ENCODE results near the gene GJC1.
A peak's percentile ranks its signal among the peaks of the same experiment; 100 is the strongest.

GJC1 gene

GRCh38 chr17:44775838-44776621 lies 54.1 kb downstream of the GJC1 start:
- DNase-seq, result peak; percentile 98

GRCh38 chr17:44775136-44775837 lies 54.8 kb downstream of the GJC1 start:
- no peak for DNase-seq

GRCh38 chr17:44774271-44775135 lies 55.6 kb downstream of the GJC1 start:
- peak; percentile 77 for DNase-seq

DNA sequence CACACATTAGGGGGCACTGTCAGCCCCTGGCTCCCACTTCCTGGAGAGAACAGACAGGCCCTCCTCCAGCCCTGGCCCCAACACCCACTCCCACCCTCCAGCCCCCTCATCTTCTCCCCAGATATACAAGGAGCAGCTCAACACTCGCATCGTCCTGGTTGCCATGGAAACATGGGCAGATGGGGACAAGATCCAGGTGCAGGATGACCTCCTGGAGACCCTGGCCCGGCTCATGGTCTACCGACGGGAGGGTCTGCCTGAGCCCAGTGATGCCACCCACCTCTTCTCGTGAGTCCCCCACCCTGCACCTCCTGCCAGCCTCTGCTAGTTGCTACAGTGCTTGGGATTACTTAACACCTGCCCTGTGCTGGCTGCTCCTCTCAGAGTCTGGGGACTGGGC lies 56.9 kb downstream of the GJC1 start:
- no peak for DNase-seq

DNA sequence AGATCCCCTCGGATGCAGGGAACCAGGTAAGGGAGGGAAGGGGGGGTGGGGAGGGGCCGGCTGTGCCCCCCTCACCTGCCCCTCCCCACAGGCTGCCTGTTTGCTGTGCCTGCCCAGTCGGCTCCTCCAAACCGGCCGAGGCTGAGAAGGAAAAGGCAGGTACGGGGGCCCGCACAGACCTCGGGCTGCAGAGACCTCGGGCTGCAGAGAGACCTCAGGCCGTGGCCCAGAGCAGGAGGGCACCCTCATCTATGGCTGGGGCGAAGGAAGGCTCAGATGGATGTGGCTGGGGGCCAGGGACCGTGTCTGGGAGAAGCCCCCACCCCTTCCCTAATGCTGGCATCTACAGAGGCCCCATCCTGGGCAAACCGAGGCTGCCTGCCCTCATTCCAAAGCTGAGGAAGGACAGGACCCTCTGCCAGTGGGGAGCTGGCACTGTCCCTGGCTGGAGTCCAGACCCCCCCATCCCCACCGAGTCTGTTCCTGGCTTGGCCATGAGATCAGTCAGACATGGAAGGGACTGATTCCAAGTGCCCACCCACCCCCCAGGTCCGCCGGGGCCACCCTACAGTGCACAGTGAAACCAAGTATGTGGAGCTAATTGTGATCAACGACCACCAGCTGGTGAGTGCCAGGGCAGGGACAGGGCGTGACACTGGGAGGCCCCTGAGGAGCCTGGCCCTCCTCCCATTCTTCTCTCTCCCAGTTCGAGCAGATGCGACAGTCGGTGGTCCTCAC lies 57.6 kb downstream of the GJC1 start:
- no peak for DNase-seq

DNA sequence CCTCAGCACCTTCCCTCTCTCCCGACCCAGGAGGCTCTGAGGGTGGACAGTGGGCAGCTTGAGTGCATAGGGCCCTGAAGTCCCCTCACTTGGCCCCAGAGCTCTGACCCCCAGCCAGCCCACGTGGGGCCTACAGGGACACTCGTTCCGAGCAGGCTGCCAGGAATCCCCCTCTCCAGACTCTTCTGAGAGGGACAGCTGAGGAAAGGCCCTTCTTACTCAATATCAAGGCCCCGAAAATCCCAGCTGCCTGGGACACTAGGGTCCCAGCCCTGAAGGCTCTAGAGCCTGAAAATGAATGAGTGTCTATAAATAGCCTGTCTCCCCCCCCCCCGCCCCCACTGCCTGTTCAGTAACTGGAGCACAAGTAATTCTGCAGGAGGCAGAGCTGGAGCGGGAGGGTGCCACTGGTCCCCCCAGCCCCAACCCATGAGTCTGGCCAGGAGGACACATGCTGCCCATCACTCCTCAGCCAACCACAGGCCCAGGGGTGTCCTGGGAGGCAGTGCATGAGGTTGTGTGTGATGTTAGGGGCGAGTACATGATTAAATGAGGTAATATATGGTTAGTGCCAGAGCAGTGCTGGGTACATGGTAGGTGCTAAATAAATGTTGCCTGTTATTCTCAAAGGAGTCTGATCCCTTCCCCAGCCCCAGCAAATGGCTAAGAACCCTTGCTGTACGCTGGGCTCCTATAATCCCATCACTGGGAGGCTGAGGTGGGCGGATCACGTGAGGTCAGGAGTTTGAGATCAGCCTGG lies 59.7 kb downstream of the GJC1 start:
- DNase-seq, result no peak

DNA sequence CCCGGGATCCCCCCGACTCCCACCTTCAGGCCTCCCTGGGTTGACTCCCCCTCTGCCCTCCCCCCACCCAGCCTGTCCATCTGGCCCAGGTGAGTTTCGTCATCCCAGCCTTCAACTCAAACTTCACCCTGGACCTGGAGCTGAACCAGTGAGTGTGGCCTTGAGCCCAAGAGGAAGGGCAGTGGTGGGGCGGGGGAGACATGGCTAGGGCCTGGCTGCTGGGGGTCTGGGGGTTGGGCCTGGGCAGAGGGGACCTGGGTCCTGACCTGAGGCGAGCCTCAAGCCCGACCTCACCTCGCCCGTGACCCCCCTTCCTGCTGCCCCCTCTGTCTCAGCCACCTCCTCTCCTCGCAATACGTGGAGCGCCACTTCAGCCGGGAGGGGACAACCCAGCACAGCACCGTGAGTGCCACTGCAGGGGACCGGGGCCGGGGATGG lies 60.4 kb downstream of the GJC1 start:
- no peak for DNase-seq

- no peak for DNase-seq
Observed at GRCh38 chr17:44769230-44769629, 60.9 kb downstream of the GJC1 start.

DNA sequence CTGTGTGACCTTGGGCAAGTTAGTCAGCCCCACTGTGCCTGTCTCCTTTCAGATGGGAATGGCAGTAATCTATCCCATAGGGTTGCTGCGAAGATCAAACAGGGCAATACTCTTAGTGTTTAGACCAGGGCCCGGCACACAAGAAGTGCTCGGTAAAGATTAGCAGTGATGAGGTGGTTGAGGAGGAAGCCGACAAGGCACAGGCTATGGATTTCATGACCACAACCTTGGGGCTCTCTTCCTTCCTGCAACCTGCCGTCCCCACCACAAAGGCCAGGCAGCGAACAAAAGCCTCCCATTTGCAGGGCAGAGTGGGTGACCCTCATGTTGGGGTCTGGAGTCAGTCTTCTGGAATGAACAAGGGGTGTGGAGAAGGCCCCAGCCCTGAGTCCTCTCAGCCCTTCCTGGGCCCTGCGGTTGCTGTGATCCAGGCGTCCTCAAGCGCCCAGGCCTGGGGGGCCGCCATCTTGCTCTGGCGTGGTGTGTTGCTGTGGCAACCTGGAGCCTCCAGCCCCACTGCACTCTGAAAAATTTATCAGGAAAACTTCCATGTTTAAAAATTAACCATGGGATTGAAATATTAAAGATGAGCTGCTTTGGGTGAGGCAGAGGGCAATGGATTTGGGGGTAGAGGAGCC lies 61.5 kb downstream of the GJC1 start:
- DNase-seq, result no peak

GRCh38 chr17:44767493-44767892 lies 62.6 kb downstream of the GJC1 start:
- DNase-seq, result no peak

GRCh38 chr17:44766409-44767038 lies 63.6 kb downstream of the GJC1 start:
- no peak for DNase-seq

DNA sequence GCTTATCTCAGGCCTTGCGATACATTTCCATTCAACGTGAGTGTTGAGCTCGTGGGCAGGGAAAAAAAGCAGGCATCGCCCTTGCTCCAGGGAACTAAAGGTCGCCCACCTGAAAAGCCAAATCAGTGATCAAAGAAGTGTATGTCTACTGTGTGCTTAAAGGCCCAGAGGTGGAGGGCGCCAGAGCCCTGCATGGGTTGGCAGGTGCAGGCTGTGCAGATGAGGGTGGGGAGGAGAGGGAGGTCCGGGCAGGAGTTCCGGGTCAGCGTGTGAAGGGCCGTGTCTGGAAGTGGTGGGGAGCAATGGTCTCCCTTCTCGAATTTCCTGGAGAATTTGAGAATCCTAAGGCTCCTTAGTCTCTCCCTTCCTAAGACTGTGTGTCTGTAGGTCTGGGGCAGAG lies 64.1 kb downstream of the GJC1 start:
- DNase-seq, result no peak

DNA sequence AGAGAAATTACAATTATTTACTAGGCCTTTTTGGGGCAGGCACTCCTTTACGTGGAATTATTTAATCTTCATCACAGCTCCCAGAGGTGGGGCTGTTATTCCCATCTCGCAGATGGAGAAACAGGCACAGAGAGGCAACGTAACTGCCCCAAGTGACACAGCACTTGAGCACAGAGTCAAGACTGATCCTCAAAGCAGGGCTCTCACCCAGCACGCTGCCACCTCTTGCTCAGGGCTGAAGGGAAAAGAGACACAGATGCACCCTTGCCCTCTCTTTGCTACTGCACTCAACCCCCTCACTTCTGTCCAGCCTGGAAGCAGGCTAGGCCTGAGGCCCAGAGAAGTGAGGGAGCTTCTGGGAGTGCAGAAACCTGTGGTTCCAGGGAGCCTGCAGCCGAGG lies 66.9 kb downstream of the GJC1 start:
- DNase-seq, result no peak

DNA sequence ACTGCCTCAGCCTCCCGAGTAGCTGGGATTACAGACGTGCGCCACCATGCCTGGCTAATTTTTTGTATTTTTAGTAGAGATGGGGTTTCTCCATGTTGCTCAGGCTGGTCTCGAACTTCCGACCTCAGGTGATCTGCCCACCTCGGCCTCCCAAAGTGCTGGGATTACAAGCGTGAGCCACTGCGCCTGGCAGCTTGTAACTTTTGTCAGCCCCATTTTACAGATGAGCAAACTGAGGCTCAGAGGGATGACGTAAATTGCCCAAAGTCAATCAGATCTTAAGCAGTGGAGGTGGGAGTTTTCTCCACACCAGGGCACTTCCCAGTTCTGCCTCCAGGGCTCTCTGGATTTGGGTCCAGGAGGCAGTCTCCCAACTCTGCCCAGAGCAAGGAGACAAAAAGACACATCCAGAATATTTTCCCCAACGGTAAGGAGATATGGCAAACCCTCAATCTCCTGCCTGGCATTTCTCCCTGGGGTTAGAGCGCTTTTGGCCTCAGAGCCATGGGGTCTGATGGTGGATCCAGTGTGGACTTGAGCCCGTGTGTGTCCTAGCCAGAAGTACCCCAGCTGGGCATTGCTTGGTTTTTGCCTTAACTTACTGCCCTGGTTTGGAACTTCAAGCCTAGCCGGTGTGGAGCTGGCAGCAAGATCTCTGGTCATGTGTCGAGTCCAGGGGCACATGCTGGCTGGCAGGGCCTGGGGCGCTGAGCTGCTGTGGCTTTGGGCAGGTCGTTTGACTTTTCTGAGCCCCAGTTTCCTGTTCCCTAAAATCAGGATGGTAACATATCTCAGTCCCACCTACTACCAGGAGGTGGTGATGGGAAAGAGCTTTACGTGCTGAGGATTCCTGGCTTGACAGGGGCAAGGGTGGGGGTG lies 67.9 kb downstream of the GJC1 start:
- DNase-seq, result no peak

- DNase-seq, result no peak
Observed at GRCh38 chr17:44760474-44761308, 69.4 kb downstream of the GJC1 start.

DNA sequence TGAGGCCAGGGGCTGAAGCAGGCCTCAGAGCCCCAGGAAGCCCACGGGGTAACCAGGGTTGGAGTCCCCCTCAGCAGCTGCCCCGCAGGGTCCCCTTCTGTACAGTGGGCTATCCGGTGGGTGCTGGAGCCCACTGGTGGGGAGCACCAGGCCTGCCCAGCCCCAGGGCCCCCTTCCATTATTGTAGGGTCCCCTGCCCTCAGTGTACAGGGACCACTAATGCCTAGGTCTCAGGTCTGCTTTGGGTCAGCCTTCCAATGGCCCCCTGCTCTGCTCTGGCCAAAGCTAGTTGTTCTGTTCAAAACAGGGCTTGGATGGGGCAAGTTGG lies 70.2 kb downstream of the GJC1 start:
- DNase-seq, result no peak

GRCh38 chr17:44759086-44759915 lies 70.8 kb downstream of the GJC1 start:
- no peak for DNase-seq

GRCh38 chr17:44758414-44759085 lies 71.5 kb downstream of the GJC1 start, which contains the start of gene ADAM11:
Gene ADAM11 (plus strand): TSS chr17:44758988. CDS start chr17:44759200, 212 bp downstream.
- no peak for DNase-seq
